CD4-positive, alpha-beta T cell treated with Interferon gamma for 1 hour (primary cell): ENCODE measurements around the gene PCSK6.
"Not testable (repeated sequence)": the region's sequence is repeated elsewhere in the genome, so short reads cannot be mapped to it uniquely, and the experiment has no call there.

Source experiments
- DNase-seq: peaks from one replicate; pipeline ENCODE4 v3.0.0-alpha.2; 2020

The PCSK6 gene

DNA sequence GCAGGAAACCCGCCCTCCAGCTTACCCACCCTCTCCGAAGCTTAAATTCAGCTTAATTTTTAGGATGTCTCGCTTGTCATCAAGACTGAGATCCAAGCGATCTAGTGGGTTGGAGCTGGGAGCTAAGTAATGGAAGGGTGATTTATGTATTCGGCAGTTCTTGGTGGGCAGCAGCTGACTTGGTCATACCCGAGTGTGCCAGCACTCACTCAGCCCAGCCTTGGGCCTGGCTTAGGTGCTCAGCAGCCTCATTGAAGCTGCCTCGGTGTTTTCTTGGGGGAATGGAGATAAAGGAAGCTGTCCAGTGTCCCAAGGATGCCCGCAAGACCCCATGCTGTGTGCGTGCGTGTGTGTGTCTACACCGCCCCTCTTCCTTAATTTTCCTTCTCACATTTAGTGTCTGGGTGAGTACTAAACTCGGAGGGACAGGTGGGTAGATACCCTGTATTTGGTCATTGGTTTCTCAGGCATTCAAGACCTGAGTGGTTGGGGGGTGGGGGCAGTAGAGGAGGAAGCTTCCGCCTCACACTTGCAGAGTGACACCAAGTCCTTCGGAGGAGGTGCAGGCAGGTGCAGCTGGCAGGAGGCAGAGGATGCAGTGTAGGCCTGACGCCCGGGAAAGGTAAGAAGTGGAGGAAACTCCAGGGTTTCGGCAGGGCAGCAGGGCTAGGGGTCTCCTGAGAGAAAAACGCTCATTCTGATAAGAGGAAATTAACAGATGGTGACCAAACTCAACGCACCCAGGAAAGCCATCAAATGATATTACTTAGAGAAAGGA lies 92.8 kb downstream of the PCSK6 start:
- DNase-seq: no peak

DNA sequence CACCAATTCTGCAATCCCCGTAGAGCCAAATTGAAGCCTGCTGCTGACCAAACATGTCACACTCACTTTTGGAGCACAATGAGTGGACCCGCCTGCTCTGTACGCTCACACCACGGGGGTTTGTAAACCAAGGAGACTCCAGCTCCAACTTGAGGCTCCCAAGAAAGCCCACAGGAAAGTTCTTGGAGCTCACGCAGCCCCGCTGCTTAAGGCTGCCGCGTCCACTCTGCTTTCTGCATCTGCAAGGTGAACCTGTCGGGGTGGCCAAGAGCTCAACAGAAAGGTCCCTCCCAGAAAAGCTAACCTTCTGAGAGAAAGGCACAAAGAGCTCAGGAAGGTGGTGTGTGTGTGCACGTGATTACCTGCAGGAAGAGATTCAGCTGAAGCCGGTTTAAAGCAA lies 94.9 kb downstream of the PCSK6 start:
- no peak for DNase-seq

DNA sequence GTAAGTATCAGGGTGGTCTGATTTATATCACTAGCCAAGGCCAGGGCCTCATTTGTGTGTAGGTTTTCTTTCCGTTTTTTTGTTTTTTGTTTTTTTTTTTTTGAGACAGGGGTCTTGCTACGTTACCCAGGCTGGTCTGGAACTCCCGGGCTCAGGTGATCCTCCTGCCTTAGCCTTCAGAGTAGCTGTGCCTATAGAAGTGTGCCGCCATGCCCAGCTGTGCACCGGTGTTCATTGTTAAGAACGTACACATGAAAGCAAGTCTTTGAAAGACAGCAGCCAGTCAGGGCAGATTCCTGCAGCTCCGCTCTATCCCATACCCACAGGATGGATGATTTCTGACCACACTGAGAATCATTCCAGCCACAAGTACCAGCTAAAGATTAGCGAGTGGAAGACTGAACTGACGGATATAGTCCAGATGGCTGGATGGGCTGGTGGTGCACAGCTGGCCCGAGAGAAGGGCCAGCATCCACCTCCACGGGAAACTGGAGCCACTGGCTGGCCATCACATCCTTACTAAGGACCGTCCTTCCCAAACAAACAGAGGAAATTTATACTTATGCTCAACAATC lies 95.4 kb downstream of the PCSK6 start:
- no peak for DNase-seq

DNA sequence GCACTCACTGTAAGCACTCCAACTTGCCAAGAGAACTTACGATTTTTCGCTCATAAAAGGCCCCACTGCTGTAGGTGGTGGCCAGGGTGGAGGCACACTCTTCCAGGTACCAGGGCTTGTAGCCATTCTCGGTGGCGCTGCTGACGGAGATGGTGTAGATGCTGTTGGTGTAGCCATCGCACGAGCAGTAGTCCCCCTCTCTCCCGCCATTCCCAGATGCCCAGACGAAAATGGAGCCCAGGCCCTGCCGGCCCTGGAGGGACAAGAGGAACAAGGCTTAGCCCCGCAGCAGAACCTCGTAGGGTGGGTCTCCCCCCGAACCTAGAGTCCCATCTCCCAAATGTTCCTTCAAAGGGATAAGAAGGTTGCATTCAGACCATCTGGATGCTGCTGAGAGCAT lies 96.3 kb downstream of the PCSK6 start:
- DNase-seq: no peak

DNA sequence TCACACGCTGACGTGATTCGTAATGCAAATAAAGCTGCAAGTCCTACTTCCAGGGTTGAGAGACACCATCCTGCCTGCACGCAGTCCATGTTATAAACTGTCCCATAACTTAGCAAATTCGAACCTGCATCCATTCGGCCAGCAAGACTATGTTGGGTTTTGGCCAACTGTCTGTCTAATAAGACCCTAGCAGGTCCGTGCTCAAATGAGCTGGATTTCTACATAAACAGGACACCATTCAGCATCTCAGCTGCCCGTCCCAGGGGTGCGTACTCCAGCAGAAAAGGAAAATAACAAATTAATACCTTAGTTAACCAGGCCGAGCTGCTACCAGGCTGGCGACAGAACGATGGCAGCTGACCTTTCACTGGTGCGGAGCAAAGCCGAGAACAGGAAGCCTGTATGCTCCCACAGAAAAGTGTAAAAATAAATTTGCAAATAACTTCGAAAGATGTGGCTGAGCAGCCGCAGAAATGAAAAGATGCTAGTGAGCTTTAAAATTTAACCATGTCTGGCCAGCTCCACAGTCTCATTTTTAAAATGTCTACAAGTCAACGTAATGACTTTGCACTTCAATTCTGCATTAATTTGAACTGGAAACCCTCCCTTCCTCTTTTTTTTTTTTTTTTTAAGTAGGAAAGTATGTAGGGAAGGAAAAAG lies 97.4 kb downstream of the PCSK6 start:
- DNase-seq: no peak

DNA sequence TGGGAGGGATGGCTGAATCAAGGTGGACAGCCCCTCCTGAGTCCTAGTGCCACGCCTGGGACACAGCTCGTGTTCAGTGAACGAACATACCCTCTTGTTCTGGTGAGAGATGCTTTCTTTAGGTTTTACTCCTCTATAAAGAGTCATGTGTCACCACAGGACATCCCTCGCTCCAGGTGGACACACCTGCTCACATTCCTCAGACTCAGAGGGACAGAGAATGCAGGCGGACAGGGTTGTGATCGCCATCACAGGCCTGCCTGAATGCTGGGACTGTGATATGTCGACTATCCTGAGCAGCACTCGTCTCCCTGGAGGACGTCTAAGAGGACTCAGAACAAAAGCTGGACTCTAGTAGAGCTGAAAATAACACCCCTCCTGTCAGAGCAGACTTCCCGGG lies 98.1 kb downstream of the PCSK6 start:
- no peak for DNase-seq

DNA sequence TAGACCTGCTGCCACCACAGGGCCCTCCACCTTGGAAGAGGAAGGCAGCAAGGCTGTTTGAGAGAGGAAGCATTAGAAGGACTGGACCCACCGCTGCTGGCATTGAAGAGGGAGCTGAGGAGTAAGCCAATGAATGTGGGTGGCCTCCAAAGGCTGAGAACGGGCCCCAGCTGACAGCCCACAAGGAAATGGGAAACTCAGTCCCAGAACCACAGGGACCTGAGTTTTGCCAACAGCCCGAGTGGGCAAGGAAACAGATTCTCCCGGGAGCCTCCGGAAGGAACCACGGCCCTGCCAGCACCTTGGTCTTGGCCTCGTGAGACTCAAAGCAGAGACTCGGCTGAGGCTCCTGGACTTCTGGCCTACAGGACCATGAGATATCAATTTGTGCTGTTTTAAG lies 99.0 kb downstream of the PCSK6 start:
- DNase-seq: no peak

DNA sequence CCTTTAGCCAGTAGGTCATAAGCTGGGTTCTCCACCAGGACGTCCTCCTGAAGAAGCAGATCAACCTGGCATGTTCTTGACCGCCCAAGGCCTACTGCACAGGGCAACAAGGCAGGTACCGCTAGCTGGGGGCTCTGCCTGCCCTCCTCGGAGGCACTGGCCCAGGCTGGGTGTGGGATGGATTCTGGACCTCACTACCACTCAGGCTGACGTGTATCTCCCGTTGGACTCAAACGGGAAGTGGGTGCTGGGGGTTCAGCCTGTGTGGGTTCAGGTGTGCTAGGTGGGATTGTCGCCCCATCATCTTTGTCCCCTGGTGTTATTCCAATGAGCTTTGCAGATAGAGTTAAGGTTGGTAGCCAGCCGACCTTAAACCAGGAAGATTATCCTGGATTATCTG lies 99.4 kb downstream of the PCSK6 start:
- no peak for DNase-seq

DNA sequence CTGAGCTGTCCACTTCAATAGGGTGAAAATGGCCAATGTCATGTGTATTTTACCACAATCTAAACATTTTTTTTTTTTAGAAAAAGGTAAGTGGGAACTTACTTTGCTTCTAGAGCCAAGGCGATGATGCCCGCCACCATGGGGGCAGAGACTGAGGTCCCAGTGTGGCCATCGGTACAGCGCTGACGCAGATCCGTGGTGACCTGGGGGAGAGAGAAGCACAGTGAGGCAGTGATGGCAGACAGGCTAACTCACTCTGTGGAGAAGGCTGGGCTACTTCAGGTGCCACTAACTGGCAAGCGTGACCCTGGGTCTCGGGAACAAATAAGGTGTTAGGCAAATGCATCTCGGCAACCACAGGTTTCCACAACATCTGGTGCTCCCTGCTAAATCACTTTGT lies 100.1 kb downstream of the PCSK6 start:
- no peak for DNase-seq

DNA sequence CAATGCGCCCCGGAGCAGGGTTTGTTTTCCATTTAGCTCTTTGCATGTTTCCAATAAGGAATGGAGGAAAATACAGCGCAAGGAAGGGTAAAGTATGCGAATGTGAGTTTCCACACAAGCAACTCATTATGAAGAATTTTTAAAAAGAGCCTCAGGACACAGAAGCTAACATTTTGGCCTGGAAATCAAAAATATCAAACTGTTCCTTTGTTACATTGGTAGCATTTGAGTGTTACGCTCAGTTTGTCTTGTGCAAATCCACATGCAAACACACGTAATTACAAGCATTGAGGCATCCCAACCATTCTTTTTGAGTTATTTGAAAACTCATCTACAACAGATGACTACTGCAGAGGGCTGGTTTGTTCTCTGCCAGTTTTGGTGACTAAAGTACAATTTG lies 101.5 kb downstream of the PCSK6 start:
- no peak for DNase-seq

DNA sequence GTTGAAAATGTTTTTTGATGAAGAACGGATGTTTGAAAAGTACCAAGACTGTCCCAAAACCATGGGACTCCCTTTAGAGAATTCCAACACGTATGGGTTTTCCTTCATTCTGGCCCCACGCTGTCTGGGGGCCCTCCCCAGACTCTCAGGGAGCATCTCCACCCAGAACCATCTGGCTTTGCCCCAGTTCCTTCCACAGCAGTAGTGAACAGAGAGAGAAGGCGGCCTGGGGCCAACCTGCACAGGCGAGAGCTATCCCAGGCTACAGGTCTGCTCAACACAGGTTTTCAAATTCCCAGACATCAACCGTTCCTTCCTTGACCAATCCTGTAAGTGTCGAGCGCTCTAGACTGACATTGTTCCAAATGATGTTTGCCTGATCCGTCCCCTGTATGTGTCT lies 101.9 kb downstream of the PCSK6 start:
- no peak for DNase-seq

DNA sequence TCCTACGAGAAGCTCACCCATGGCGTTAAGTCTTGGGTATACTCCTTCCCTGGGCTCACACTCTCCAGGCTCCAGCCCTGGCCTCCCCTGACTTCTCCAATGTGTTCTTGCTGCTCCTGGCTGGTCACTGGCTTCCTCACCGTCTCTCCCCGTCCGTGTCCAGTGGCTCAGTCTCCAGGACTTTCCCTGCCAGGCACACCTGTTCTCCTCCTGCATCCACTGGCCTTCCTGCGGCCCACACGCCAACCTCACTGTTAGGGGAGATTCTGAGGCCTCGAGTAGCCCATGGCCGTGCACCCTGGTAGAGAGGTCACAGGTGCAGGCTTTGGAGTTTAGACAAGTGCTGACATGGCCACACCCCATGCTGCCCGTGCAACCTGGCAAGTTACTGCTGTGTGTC lies 102.5 kb downstream of the PCSK6 start:
- no peak for DNase-seq

DNA sequence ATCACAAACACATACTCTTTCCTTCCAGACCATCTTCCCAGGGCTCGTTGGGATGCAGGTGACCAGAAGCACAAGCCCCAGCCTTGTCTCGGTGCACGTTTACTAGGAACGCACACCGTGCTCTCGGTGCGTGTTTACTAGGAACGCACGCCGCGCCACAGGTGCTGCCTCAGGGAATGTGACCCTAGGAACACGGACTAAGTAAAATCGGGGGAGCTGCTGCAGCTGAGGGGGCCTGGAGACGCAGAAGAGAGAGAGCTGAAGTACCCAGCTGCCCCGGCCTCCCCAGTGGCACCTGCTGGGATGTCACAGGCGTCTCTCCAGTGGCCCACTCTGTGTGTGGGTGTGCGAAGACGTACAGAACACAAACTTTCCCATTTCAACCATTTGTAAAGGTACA lies 103.5 kb downstream of the PCSK6 start:
- no peak for DNase-seq

DNA sequence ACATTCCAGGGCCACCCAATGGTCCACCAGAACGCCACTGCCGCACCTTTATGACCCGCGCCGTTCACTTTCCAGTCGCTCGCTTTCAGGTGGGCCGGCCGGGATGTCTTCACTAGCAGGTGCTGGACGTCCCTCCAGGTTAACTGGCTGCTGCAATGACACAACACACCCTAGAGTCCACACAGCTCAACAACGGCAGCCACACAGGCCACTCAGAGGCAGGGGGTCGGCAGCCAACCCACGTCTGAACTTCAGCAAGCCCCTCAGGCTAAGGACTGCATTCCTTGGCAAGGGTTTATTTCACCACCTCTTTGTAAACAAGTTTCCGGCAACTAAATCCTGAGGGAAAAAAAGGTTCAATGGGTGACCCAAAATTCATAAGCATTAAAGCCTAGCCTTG lies 105.2 kb downstream of the PCSK6 start:
- no peak for DNase-seq

DNA sequence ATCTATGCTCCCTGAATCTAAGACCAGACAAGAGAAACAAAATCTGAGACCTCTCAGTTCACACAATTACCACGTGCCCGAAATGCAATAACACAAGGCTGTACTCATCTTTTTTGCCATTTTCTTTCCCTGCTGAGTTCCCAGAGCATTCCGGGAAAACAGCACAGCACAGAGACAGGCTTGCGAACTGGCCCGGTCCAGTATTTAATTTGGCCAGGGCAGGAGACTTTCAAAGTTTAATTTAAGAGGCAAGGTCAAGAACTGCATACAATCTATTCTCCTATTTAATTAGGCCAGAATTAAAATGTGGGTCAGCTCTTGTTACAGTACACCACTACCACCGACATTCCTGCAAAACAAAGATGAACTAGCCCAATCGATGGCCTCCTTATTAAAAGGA lies 107.0 kb downstream of the PCSK6 start:
- DNase-seq: no peak

DNA sequence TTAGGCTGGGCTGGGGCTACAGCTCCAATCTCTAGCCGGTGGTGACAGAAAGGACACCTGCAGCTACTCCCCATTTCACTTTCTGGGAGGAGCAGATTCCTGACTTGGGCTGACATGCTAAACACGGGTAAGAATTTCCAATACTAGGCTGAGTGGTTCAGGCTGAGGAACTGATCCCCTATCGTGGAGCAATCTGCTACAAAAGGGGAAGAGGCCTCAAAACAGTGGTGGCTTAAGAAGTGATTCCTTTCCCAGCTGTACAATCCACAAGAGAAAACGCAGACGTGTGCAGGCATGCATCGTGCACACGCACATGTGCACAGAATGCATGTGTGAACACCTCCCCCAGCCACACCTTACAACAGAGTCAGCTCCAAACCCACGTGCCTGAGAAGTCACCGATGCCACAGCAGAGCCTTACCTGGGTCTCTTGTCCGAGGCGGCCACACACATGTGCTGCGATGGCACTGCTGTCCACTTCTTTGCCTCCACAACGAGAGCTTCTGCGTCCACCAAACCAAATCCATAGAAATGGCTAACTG lies 107.8 kb downstream of the PCSK6 start:
- no peak for DNase-seq

DNA sequence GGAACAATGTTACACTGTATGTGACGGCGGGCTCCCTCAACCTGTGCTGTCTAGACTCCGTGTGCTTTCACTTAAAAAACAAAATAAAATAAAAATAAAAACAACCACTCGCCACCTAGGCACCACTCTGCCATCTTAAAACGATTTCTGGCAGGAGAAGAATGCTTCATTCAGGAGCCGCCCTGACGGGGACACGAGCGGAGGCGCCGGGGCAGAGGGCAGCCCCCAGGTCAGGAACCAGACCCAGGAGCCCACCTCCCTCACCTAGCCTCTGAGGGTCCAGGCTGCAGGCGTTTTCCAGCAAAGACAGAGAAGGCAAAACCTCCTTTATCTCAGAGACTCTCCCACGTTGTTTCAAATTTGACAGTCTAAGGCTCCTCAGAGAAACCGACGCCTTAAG lies 109.4 kb downstream of the PCSK6 start:
- DNase-seq: no peak

DNA sequence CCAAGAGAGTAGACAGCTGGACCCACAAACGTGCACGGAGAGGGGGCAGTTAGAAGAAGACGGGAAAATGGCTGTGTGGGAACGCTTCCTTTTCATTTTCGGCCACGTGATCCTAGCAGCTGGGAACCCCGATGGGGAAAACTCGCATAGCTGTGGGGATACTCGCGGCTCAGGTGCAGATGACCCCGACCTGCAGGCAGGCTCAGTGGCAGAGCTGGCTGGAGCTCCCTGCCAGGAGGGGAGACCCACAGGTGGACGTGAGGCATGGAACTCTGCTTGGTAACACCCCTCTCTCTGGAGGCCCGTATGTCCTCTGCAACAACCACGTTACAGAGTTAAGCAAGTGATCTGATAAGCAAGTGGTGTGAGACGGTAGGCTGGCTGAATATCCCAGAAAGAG lies 109.9 kb downstream of the PCSK6 start:
- DNase-seq: no peak

DNA sequence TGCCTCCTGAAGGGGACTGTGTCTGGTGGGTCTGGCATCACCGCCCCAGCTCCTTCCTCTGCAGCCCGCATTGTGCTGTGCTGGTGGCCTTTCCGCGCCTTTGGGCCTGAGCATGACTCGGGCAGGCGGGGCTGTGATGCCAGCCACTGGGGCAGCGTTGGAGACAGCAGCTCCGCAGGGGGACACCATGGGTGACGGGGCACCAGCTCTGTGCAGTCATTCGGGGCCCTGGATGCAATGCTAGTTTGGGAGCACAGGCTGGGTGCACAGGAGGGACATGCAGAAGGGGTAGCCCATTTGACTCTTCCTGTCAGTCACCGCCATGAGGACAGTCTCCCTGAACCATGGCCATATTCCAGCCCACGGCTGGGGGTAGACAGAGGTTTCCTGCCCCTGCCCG lies 110.6 kb downstream of the PCSK6 start:
- no peak for DNase-seq

DNA sequence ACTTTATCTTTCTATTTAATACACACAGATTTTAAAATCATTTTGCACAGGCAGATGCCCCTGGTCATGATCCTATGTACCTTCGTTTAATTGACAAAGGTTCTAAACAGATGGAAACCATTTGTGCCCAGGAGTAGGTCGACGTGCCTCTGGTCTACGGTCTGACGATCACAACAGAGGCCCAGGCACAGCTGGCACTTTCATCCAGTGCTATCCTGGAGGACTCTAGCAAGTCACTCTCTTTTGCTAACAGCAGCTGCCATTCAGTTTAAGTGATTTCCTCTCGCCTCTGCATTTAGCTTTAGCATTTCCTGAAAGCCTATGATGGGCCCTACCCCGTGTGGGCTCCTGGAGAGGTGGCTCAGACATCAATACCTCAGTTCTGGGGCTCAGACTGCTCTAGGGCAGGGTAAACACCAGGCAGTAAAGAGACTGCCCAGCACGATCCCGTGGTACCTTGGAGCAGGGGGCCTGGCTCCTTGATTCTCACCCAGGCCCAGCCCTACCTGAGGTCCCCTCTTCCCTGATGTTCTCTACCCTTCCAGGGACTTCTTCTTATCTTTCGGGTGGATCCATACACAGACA lies 111.2 kb downstream of the PCSK6 start:
- no peak for DNase-seq

DNA sequence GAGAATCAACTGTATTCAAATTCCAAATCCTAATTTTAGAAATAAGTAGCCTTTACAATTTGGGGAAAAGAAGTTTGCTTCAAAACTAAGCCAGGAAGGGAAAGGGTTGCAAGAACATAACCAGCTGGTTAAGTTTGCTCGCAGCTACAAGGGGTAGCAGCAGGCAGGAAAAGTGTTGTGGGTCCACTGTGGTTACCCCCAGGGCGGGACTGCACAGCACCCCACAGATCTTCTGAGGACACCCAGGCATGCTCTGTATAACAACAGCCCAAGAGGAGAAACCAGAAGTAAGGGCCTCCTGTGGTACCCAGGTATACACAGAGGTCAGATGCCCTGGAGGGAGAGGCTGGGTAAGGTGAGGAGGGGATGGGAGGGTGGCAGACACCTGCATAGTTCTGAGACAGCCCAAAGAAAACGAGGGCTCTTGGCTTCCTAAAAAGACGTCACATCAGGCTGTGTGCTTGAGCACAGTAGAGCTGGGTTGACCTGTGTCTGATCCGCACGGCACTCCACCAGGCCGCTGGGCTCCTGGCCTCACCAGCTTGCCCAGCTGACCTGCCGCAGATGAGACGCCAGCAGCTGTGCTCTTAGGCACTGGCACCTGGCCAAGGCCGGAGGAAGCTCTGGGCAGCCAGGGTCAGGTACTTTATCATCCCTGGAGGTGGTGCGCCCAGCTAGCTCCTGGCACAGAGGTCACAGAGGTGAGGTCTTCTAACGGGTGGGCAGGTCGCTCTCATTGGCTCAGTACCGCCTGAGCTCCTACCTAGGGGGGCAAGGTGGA lies 112.7 kb downstream of the PCSK6 start:
- DNase-seq: no peak

DNA sequence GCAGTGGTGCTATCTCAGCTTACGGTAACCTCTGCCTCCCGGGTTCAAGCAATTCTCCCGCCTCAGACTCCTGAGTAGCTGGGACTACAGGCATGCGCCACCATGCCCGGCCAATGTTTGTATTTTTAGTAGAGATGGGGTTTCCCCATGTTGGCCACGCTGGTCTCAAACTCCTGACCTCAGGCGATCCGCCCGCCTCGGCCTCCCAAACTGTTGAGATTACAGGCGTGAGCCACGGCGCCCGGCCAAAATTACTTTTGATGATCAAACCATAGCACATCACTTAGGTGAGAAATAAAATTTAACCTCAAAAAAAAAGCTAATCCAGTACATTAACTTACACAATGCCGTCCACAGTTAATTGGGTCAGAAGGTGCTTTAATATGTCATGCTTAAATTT lies 114.5 kb downstream of the PCSK6 start:
- DNase-seq: not testable (repeated sequence)

DNA sequence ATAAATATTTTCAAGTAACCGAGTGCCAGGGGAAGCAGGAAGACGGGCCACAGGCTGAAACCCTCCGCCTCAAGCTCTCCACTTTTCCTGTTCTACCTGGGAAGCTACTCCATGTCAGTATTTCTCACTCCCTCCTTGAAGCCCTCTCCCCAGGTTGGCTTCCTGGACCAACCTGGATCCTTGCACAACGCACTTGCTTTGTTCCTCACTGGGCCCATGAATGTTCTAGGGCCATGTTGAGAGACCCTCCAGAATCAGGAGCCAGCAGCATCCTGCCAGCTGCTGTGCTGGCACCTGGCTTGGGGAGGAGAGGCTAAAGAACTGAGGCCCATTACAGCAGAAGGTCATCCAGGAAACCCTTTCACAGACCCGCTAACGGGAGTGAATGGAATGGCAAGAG lies 115.2 kb downstream of the PCSK6 start:
- DNase-seq: no peak
